Suprapubic skin (tissue), 4 donors: ENCODE results near the gene KCNG2.

Experiments
- EP300 ChIP-seq: sonication (generic); formaldehyde crosslinking; IDR thresholded peaks from one replicate; pipeline ENCODE4 v1.6.1; 2017; ENCODE audit warnings: antibody characterized with exemption
- POLR2A ChIP-seq, 2 donors: fragments of 450-650 bp; IDR thresholded peaks; one replicate each; pipeline ENCODE4 v1.6.1; 2017; ENCODE audit warnings: antibody characterized with exemption in 2 of 2, mild to moderate bottlenecking in 2 of 2, moderate library complexity in 2 of 2
- POLR2AphosphoS5 ChIP-seq, 3 donors: sonication (generic); formaldehyde crosslinking; IDR thresholded peaks; one replicate each; pipeline ENCODE4 v1.6.1; 2017; ENCODE audit warnings: antibody characterized with exemption in 3 of 3
- TF ChIP-seq, protein P1 (sequence below), 2 donors: fragments of 200-600 bp in 1 of 2; fragments of 450-650 bp in 1 of 2; sonication (generic) in 1 of 2; IDR thresholded peaks; one replicate each; pipeline ENCODE4 v1.5.1; 2016 to 2019; ENCODE audit warnings: antibody characterized with exemption in 2 of 2, mild to moderate bottlenecking in 1 of 2, moderate library complexity in 1 of 2

GRCh38 chr18:79792988-79793355 lies 4.8 kb upstream of the KCNG2 start:
- TF ChIP-seq, protein P1, sequence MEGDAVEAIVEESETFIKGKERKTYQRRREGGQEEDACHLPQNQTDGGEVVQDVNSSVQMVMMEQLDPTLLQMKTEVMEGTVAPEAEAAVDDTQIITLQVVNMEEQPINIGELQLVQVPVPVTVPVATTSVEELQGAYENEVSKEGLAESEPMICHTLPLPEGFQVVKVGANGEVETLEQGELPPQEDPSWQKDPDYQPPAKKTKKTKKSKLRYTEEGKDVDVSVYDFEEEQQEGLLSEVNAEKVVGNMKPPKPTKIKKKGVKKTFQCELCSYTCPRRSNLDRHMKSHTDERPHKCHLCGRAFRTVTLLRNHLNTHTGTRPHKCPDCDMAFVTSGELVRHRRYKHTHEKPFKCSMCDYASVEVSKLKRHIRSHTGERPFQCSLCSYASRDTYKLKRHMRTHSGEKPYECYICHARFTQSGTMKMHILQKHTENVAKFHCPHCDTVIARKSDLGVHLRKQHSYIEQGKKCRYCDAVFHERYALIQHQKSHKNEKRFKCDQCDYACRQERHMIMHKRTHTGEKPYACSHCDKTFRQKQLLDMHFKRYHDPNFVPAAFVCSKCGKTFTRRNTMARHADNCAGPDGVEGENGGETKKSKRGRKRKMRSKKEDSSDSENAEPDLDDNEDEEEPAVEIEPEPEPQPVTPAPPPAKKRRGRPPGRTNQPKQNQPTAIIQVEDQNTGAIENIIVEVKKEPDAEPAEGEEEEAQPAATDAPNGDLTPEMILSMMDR (IDR thresholded peaks at IDR 0.05) = no peak
- TF ChIP-seq POLR2A (IDR thresholded peaks at IDR 0.05) (no peak), POLR2AphosphoS5 (IDR thresholded peaks at IDR 0.05) (no peak), EP300 (no peak)
